Amniotic stem cell (primary cell): ENCODE measurements around the gene ISM1.

Experiments
- DNase-seq: peaks from one replicate; lab custom pipeline; 2025; lab: John Stamatoyannopoulos, UW

Gene ISM1

DNA sequence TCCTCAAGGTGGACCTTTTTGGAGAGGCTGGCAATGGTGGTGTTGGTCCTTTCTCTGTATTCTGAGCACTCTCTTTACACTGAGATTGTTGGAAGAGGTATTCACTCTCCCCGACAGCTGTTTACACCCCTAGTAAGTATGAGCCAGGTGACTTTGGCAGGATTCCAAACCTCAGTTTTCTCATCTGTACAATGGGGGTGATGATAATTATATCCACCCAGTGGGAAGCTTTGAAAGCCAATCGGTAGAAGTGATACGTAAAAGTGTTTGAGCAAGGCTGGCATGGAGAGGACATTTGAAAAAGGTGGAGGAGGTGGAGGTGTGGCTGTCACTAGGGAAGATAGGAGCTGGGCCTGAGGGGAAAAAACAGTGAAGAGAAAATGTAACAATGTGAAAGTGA, 35.5 kb downstream of the ISM1 start:
- no peak for DNase-seq

DNA sequence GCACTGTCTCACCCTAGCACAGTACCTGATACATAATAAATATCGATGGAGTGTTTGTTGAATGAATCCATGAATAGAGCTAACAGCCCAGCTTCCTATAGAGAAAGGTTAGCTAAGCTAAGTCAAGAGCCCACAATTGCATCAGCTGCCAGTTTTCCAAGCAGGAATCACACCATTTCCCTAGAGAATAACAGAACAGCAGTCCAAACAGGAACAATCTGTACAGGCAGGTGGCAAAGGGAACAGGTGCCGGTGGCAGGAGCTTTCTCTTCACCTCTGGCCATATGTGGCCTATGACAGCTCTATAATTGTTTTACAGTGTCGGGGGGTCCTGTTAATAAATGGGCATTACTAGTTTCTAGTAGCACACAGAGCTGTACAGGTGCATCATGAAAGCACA, 38.8 kb downstream of the ISM1 start:
- DNase-seq = no peak

GRCh38 chr20:13260650-13261279, 39.7 kb downstream of the ISM1 start:
- DNase-seq = no peak

DNA sequence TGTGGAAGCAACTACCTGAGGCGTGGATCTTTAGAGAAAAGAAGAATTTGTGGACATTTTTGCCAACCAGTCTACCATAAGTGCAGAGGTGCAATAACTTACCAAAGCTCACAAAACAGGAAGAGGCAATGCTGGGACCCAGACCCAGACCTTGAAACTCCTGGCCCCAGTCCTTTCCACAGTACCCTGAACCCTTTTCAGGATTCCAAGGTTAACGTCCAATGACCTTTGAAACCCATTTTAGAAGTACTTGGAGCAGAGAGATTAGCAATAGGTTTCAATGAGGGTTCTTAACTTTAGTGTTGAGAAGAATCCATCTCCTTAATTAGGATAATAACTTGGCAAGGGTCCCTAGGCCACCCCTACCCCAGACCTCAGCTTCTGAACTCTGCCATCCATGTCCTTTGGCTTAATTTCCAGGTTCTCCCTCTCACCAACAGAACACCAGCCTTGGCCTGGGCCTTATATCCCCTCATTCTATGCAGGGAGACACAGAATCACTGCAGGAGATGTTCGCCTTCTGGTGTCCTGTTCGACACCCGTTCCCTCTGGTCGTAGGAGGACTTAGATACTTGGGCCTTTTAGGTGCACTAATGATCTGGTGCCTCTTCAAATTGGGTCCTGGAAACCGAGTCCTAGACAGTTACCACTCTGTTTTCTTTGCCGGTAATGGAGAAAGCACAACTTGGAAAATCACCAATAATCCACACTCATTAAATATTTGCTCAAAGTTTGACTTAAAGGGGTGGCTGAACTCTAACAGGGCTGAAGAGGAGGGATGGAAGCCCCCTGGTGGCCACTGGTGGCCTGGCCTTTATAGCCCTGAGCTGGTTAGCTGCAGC, 40.6 kb downstream of the ISM1 start:
- no peak for DNase-seq

DNA sequence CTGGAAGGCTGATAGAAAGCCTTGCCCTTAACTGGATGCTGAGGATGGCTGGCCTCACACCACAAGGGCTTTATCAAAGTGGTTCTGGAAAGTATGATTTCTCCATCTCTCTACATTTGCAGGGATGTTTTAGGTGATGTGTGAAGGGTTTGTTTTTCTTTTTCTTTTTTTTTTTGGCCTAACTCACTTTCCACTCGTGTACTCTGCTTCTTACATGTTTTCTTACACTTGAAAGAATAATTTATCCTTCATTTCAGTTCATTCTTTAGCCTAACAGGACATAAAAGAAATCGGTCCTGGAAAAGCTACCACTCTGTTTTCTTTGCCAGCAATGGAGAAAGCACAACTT, 41.2 kb downstream of the ISM1 start:
- no peak for DNase-seq

DNA sequence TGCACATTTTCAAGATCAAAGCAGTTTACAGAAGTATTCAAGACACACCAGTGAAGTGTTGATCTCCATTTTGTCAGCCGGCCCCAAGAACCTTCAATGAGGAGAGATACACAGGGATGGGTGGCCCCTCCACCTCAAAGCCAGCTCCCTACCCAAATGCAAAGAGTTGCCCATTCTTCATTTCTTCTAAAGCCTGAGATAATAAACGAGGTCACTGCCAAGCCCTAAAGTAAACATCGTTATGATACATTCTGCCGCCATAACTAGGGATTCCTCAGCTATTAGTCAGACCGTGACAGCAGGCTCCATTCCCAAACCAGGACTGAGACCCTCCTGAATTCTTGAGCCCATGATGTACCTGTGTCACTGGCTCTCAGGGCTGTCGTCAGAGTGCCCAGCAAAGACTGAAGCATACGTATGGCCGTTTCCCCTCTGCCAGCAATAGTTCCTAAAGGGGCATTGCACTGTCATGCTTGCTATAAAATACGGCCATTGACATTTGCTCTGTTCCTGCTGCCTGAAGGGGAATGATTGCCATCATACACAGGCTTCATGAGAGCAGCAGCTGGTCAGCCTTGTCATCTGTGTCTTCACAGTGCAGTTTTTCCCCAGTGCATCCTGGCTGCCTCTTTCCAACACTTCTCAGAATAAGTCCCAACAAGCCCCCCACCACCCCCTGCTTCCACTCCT, 41.7 kb downstream of the ISM1 start:
- DNase-seq = no peak

DNA sequence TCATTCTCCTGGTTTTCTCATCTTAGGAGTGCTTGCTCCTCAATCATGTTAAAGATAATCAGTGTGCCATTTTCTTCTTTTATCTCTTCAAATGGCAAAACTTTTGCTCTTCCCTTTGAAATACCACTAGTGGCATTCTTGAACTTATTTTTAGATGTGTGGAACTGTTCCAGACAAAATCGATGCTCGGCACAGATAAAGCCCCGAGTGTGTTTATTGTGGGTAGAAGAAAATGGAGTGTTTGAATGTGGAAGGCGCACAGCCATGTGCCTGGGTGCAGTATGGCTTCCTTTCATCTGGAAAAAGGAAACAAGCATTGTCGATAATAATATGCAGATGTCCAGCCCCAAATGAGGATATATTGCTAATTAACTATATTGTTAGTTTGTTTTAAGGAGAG, 42.4 kb downstream of the ISM1 start:
- no peak for DNase-seq

DNA sequence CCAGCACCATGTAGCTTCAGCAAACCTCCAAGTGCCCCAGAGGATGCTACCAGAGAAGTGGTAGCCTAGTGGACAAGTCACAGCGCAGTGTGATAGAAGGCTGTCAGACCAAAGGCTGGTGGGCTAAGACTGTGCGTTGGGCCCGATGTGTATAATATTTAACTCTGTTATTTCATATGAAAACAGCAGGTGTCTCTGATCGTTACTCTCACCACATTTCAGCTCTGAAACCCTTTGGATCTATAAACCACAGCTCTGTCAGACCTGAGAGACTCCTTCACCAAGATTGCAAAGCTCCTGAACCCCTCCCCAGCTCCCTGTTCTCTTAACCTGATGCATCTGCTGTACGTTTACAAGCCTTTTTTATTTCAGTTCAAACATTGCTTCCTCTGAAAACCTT, 43.8 kb downstream of the ISM1 start:
- no peak for DNase-seq

DNA sequence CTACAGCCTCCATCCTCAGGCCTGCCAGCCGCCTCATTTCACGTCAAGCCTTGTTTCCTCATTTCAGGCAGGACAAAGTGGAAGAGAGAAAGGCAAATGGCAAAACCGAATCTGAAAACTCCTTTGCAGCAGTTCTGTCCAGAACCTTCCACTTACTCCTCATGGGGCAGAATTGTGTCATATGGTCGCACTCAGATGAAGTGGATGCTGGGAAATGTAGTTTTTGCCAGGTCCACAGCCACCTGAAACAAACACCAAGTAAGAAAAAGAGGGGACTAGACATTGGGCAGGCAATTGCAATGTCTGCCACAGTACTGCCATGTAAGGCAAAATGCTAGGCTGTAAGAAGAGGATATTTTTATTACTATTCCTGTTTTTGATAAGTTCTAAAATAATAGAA, 44.9 kb downstream of the ISM1 start:
- DNase-seq = no peak

DNA sequence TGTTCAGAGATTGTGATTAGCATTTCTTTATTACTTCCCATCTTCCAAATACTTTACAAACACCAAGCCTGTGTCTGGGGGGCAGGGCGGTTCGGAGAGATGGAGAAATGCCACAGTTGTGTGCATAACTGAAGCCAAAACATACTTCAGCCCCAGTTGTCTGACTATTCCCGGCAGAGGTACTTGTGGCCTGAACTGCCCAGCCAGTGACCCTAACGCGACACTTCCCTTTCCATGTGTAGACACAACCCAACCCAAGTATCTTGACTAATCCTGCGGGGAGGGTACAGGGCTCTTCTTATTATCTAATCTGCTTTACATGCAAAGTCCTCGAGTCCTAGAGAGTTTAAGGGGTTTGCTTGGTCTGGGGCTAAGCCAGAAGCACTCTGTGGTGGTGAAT, 46.2 kb downstream of the ISM1 start:
- no peak for DNase-seq

GRCh38 chr20:13268953-13269352, 47.9 kb downstream of the ISM1 start:
- DNase-seq = no peak

DNA sequence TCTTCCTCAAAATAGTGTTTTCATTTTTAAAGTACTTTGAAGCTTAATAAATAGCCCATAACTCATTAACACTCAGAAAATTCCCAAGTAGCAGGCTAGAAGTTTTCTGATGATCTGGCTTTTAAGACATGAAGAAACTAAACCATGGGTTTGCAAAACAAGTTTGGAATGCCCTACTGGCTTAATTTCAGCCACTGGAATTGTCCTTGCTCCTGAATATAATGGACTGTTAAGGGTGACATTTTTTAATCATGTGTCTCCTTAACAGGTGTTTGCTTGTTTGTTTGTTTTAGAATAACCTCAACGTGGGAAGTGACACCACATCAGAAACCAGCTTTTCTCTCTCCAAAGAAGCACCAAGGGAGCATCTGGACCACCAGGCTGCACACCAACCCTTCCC, 49.1 kb downstream of the ISM1 start:
- DNase-seq = no peak

- no peak for DNase-seq
Measured at GRCh38 chr20:13271098-13271497, 50.0 kb downstream of the ISM1 start.

GRCh38 chr20:13271977-13272975, 51.2 kb downstream of the ISM1 start:
- no peak for DNase-seq

- DNase-seq = no peak
Measured at GRCh38 chr20:13274275-13274861, 53.3 kb downstream of the ISM1 start.

DNA sequence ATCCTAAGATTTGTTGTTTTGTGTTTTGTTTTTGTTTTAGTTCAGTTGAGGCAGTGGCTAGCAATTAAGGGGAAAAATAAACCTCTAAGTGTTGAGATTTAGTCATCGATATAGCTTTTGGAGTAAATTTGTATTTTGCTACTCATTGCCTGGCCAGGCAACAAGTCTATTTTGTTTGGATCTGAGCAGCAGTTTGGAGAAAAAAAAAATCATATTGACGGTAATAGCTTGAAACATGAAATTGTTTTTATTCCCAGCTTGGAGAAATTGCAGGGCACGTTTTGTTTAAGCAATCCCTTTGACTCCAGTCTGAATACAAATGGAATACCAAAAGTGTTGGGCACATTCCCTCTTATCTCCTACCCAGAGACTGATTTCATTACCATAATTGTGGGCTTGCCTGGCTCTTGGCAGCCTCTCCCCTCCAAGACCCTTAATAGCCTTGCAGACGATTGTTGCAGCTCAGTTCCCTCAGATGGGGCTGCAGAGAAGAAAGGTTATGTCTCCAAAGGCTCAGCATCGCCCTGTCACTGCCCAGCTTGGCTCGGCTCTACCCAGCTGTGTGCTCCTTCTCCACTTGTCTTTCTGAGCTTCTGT, 56.0 kb downstream of the ISM1 start:
- DNase-seq = no peak

DNA sequence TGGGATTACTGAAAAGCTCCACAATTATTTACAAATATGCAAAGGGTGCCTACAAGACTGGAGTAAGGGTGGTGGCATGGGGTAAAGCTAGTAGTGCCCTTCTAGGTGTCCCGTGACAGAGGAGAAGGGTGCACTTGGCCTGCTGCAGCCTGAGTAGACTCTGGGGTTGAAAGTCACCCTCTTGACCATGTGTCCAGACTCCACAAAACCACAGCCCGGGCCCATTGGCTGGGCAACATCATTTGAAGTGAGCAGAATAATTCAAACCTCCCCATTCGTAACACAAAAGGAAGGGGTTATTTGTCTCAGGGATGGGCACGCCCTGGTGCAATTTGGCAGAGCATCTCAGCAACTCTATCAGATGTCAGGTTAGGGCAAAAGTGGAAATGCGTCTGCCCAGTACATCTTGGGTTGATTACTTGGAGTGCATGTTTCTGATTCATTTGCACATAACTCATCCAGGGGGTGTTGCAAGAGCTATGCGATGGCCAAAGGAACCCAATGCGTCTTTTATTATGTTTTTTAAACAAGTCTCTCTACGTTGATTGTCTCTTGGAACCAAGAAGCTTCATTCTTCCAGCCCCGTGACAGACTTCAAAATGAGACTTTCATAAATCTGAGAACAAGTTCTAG, 56.7 kb downstream of the ISM1 start:
- DNase-seq = no peak

- no peak for DNase-seq
Measured at GRCh38 chr20:13278812-13279570, 57.9 kb downstream of the ISM1 start.

GRCh38 chr20:13280609-13281324, 59.7 kb downstream of the ISM1 start:
- no peak for DNase-seq
